CD4-positive, alpha-beta T cell treated with Interleukin-12 subunit alpha and Interleukin-12 subunit beta, for 1 hour (primary cell): ENCODE measurements around the gene EPB41L5.

Source experiments
- DNase-seq: peaks from one replicate; pipeline ENCODE4 v3.0.0-alpha.2; 2020

EPB41L5 gene

DNA sequence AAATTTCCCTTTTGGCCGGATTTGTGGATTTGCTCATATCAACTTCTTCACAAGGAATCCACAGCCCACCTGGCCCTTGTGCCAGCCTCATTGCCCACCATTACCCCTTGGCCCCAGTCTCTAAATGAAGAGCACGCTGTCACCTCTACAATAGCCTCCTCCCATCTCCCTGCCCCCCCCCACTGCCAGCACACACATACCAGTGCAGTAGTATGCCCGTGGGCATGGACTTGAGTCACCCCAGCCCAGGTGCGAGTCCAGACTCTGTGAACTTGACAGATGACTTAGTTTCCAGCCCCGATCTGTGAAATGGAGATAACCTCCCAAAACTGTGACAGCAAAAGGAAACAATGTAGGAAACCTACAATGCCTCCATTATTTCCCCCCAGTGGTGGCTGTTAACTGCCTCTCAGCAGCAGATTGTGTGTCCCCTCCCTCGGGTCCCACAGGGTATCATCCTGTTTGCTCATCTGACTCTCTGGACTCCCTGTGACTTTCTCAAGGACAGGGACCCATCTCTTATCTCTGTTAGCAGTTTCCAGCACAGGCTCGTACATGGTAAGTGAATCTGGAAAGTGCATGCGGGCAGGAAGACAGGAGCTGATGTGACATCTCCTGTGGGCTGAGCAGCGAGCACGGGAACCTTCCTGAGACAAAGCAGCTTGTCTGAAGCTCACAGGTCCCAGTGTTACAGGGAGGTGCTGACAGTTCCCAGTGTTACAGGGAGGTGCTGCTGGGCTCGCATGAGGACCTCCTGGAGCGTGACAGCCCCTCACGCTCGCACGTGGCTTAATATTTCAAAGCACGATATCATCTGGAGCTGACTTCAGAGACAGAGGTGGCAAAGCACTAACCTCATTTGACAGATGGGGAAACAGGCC is 214.5 kb downstream of the EPB41L5 start:
- DNase-seq: no peak

DNA sequence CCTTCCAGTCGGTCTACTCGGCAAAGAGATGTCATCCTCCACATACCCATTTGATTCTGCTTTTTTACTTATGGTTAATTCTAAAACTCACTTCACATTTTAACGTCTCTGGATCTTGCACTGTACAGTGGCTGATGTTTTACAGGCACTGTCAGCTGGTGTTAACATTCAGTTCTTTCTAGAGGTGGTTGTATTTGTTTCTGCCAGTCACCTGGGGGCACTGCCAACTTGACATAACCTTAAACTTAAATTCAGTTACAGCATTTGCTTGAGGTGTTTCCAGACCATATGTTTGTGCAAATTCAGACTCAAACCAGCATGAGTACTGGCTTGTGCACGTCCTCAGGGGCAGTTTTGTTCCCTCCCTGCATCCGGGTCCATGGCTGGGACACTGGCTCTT is 215.6 kb downstream of the EPB41L5 start:
- DNase-seq: no peak
